Skeletal muscle cell (primary cell): ENCODE data around the gene CUX1.

ENCODE experiments used
- DNase-seq: peaks from one replicate; pipeline ENCODE4 v3.0.0-alpha.2; 2010; ENCODE audit warnings: low read depth
- H3K4me3 ChIP-seq: 2 replicates; pipeline ENCODE4 v1.5.1; 2011; ENCODE audit warnings: low read depth, mild to moderate bottlenecking, control low read depth, low read length, moderate library complexity

CUX1 gene

DNA sequence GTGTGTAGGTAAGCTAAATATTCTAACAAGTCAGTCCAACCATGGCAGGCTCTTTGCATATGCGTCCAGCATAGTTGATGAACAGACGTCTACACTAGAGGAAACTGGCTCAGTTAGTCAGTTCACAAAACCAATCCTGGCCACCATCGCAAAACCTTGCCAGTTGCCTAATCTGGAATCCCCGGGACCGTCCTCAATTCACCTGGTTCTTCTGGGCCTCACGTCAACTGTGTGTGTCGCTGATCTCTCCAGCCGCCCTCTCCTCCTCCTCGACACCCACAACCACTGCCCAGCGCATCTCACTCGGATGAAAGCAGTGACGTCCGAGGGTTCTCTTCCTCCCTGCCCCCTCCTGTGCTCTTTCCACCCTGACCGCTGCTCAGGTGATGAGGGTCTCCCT, 251.4 kb downstream of the CUX1 start:
- H3K4me3 ChIP-seq, result no peak overlapping the region
- DNase-seq, result no peak

- no peak for DNase-seq
- no peak overlapping the region for H3K4me3 ChIP-seq
Measured at GRCh38 chr7:102069931-102070629, 252.7 kb downstream of the CUX1 start.

DNA sequence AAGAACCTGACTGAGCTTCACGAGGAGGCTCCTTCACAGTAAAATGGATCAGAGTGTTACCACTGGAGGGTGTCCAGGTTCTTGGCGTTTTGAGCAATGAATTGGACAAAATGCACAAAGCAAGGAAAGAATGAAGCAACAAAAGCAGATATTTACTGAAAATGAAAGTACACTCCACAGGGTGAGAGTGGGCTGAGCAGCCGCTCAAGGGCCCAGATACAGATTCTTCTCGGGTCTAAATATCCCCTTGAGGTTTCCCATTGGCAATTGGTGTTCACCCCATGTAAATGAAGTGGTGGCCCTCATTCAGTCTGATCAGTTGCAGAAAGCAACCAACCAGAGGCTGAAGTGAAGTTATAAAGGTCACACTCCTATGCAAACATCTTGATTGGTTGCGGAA, 254.6 kb downstream of the CUX1 start:
- H3K4me3 ChIP-seq, result no peak overlapping the region
- DNase-seq, result no peak

DNA sequence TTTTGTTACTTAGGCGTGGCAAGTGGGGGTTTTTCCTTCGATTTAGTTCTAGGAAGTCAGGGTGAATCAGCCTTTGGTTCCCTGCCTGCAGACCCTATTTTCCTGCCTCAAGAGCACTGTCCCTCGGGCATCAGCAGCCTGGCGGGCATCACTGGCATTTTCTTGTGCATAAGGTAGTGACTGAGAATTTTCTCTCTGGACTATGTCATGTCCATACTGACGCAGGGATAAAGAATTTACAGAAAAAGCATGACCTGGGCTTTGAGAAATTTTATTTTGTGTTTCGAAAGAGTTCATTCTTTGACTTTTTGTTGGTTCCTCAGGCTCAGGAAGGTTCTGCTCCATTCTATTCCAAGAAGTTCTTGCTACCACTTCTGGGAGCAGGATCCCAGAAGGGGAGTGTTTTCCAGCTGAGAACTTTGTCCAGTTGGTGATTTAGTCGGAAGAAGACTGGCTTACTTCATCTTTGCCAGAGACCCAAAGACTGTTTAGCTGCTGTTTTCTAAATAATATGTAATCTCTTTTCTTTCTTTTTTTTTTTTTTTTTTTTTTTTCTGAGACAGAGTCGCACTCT, 255.3 kb downstream of the CUX1 start:
- no peak overlapping the region for H3K4me3 ChIP-seq
- DNase-seq, result no peak

DNA sequence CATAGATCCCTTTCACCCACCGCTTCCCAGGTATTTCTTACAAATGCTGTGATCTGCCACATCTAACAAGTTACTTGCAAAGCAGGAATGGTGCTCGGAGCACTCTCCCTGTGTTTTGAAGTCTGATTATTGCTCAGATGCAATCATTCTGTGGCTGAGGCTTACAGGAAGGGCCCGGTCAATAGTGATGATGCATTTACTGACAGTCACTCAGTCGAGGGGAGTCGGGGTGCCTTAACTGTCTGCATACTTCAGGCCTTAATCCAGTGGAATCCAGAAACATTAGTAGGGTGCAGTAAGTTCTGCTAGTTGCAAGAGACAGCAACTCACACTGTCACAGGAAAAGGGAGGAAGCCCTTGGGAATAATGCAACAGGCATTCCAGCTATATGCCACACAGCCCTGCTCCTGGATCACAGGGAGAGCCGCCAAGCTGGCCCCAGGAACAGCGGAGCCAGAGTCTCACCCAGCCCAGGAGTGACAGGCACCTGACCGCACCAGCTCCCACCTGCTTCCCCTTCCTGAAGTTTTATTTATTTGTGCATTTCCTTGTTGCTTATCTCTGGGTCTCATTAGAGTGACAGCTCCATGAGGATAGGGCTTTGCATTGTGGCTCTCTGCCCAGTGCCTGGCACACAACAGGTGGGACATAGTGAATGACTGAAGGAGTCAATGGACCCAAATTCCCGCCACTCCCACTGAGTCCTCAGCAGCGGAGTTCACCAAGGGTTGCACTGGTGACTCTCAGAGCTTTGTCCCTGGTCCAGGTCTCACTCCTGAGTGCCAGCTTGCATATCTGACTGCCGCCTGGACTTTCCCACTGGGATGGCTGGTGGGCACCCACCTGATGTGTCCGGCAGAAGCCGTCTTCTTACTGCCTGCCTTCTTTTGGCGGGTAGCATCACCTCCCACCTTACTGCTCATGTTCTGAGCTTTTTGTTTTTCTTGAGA, 256.8 kb downstream of the CUX1 start:
- no peak overlapping the region for H3K4me3 ChIP-seq
- no peak for DNase-seq

- DNase-seq, result no peak
Measured at GRCh38 chr7:102075126-102075525, 257.7 kb downstream of the CUX1 start.

DNA sequence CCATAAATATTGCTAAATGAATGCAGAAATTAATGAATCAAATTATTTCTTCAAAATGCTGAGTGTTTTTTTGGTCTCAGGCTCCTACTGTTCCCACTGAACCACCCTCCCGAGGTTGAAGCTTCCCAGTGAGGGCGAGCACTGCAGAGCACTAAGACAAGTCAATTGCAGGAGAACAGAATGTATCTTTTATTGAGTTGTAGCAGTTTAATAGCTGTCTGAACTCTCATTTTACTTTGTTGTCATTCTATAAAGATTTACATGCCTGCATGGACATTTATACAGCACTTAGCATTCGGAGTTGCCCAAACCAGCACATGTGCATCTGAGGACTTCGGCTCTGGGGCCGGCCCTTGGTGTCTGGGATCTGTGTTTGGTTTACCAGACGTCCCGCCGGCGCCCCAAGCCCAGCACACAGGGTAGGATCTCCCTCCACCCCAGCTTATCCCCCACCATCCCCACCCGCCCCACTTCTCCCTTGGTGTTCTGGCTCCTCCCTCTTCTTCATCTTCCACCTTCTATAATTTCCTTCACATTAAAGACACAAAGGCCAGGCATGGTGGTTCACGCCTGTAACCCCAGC, 258.2 kb downstream of the CUX1 start:
- DNase-seq, result no peak
- H3K4me3 ChIP-seq, result no peak overlapping the region

More at GRCh38 chr7:102075126-102075525, 257.7 kb downstream of the CUX1 start:
- H3K4me3 ChIP-seq, result no peak overlapping the region

- no peak overlapping the region for H3K4me3 ChIP-seq
- DNase-seq, result no peak
Measured at GRCh38 chr7:102077081-102077480, 259.7 kb downstream of the CUX1 start.

- no peak for DNase-seq
- H3K4me3 ChIP-seq, result no peak overlapping the region
Measured at GRCh38 chr7:102079140-102080018, 262.0 kb downstream of the CUX1 start.

- no peak overlapping the region for H3K4me3 ChIP-seq
- DNase-seq, result no peak
Measured at GRCh38 chr7:102080019-102080433, 262.6 kb downstream of the CUX1 start.

GRCh38 chr7:102080434-102081243, 263.2 kb downstream of the CUX1 start:
- no peak overlapping the region for H3K4me3 ChIP-seq
- DNase-seq, result no peak

- DNase-seq, result no peak
- no peak overlapping the region for H3K4me3 ChIP-seq
Measured at GRCh38 chr7:102081244-102081627, 263.8 kb downstream of the CUX1 start.

DNA sequence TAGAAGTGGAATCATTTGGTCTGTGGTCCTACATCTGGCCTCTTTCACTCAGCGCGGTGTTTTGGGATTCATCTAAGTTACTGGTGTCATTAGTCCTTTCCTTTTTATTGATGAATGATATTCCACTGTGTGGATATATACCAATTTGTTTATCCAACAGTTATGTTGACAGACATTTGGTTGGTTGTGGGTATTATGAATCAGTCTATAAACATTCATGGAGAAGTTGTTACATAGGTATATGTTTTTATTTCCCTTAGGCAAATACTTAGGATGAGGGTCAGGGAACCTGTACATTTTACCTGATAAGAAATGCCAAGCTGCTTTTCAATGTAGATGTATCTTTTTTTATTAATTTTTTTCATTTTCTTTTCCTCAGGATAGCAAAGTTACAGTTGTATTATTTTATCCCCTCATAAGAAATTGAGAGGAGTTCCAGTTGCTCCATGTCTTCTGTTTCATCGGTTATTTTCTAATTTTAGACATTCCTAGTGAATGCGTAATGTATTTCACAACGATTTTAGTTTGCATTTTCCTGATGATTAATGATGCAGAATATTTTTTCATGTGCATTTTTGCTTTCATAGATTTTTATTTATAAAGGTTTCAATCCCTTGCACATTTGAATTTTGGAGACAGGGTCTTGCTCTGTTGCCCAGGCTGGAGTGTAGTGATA, 265.4 kb downstream of the CUX1 start:
- DNase-seq, result no peak
- no peak overlapping the region for H3K4me3 ChIP-seq

GRCh38 chr7:102085218-102085772, 267.9 kb downstream of the CUX1 start:
- no peak for DNase-seq
- H3K4me3 ChIP-seq, result no peak overlapping the region

- H3K4me3 ChIP-seq, result no peak overlapping the region
Measured at GRCh38 chr7:102089175-102090098, 272.0 kb downstream of the CUX1 start.

DNA sequence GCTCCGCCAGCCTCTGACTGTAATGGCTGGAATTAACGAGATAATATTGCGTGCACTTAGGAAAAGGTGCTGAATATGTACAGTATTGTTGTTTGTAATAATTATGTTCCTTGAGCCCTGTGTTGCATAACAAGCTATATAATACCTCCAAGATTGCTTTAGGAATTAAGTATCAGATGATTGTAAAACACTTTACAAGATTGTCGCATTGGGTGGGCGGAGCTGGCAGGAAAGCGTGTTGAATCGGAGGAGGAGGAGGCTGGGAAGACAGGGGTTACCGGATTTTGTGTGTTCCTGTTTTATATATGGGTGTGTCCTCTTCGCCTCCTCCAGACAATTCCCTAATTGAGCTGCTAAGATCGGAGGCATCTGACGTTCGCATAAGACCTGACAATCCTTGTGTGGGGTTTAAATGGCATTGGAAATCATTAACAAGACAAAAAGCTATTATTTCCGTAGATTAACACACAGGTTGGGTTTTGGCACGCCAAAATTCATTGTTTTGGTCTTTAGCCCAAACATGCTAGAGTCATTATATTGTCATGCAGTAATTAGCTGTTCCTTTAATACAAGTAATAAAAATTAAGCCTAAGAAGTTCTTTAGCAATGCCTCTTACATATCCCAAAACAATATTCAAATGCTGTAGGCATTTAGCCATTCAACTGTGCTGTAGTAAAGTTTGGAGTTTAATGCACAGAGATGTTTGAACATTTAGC, 276.3 kb downstream of the CUX1 start:
- H3K4me3 ChIP-seq, result no peak overlapping the region
- DNase-seq, result no peak

More at GRCh38 chr7:102089175-102090098, 272.0 kb downstream of the CUX1 start:
- DNase-seq, result no peak
